A172 (cell line): ENCODE data around the gene TYR. TPM values are rescaled to one million over a fixed set of nuclear protein-coding genes. Genes with fewer than 3 reads are reported as not detected.
"Not testable (repeated sequence)": the region's sequence is repeated elsewhere in the genome, so short reads cannot be mapped to it uniquely, and the experiment has no call there.

ENCODE experiments used
- DNase-seq: peaks from one replicate; pipeline ENCODE4 v3.0.0-alpha.2; 2015; ENCODE audit warnings: low spot score
- total RNA-seq: library from RNA; depleted of rRNA; stranded (reverse); fragments of >200 nt; shearing (Covaris generic); gene quantifications from 2 replicates; pipeline ENCODE4 v1.2.3, GENCODE V29; 2014

The TYR gene
- total RNA-seq, 1 experiment from 2014 or later = not detected

DNA sequence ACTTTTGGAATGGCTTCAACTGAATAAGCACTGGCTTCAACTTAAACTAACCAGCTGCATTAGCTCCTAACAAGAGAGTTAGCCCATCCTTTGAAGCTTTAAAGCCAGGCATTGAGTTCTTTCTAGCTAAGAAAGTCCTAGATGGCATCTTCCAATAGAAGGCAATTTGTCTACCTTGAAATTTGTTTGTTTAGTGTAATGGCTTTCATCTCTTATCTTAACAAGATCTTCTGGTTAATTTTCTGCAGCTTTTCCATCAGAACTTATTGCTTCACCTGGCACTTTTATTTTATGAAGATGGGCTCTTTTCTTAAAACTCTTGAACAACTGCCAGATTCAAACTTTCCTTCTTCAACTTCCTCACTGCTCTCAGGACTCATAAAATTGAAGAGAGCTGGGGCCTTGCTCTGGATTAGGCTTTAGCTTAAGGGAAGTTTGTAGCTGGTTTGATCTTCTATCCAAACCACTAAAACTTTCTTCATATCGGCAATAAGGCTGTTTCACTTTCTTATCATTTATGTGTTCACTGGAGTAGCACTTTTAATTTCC lies 94.9 kb downstream of the TYR start:
- not testable (repeated sequence) for DNase-seq

- DNase-seq = not testable (repeated sequence)
These were observed 95.5 kb downstream of the TYR start for GRCh38 chr11:89273220-89273619.

GRCh38 chr11:89275966-89276365 lies 98.3 kb downstream of the TYR start:
- DNase-seq = no peak

DNA sequence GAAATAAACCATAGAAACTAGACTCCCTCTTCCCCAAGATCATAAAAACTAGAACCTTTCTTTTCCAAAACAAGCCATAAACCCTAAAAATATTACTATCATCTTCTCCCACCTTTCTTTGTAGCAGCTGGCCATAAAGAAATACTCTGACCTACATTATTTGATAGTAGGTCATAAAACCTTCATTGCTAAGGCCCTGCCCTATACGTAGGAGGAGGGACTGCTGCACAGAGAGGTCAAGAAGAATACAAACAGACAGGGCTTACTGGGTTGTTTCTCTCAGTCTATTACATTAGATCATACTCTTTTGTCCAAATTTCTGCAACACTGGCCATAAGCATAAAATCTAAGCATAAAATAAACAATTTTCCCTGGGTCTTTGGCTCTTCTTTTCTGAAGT lies 101.5 kb downstream of the TYR start:
- no peak for DNase-seq

DNA sequence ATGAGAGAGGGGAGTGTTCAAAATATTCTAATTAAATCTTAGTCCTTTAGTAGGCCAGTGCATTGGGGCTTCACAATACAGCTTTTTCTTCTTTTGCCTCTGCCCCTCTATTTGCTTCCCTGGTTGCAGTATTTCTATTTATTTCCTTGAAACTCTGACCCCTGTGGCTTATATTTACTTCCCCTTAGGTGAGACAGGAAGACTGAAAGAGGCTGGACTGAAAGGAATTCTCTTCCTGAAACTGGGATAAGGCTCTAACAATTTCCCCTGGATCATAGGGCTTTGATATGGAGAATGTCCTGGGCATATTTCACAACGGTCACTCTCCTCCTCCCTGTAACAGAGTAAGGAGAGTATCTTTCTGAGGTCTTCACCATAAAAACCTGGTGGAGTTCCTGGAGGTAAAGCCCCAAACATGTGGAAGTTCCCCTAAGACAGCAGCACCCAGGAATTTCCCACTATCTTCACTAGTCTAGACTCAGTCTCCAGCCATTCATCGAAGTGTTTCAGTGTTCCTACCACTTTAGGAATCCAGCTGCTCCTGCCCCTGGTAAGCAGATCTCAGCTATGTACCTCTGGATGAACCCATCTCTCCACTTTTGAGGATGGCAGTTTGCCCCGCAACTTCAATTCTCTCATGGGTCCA lies 103.5 kb downstream of the TYR start:
- DNase-seq = not testable (repeated sequence)

DNA sequence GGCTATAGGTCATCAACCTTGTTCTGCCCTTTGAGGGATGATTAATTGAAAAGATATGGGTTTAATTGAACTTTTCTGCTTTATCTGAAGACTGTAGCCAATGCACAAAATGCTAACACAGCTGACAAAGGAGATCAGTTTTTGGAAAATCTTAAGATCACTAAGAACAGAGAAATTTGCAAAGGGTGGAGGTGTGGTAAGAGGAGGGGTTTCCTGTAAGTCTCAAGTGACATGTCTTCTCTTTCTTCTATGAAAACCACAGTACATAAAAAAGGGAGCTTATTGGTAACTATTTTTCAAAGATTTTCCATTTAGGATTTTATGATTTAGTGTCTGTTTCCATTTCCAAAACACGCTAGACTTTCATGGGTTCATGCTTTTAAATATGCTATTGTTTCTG lies 108.9 kb downstream of the TYR start:
- not testable (repeated sequence) for DNase-seq

DNA sequence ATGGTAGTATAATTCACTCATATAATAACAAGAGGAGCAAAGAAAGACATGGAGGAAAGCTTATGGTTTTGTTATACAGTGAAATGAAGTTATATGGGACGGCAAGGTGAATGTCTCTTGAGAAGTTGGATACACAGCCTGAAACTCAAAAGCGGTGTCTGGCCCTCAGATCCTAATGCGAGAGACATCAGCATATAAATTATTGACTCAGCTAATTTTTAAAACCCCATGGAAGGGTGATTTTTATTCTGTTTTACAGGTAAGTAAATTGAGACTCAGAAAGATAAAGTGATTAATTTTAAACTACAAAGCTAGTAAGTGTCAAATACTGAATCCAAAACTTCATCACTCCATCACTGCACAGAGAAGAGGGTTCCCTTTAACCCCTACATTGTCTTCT lies 110.3 kb downstream of the TYR start:
- DNase-seq = not testable (repeated sequence)

GRCh38 chr11:89293965-89294679 lies 116.4 kb downstream of the TYR start:
- DNase-seq = no peak

DNA sequence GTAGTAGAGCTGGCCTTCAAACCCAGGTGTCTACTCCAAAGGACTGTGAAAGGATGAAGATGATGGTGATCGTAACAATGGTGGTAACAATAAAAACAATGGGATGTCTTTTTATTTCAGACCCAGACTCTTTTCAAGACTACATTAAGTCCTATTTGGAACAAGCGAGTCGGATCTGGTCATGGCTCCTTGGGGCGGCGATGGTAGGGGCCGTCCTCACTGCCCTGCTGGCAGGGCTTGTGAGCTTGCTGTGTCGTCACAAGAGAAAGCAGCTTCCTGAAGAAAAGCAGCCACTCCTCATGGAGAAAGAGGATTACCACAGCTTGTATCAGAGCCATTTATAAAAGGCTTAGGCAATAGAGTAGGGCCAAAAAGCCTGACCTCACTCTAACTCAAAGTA lies 117.3 kb downstream of the TYR start:
- DNase-seq = not testable (repeated sequence)

DNA sequence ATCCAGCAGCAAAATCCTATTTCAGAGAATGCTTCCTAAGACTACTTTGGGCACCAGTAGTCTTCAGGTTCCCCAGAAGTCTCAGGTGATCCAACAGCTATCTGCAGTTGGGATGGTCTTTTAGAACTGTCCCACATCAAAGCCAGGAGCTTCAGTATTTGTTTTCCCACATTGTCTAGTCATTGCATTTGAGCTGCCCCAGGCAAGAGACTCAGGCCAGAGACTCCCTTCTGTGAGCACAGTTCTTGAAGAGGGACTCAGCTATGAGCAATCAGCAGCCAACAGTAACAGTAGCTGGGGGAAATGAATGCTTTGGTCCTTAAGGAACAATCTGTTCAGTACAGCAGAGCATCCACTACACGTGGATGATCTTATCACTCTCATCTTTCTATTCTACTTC lies 125.4 kb downstream of the TYR start:
- DNase-seq = not testable (repeated sequence)

DNA sequence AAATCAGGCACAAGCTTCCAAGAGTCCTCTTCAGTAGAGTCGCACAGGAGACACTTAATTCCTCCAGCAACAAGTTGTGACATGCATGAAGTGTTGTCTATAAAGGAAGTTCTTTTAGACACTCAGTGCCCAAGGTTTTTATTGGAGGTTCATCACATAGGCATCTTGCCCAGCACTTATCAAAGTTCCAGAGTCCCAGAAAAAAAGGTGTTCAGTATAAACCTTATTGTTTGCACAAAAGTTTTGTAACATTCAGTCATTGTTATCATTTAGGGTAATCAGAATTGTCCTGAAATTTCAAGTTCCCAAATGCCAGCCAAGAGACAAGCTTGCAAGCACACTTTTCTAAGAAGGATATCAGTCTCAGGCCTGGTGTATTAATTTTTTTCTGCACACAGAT lies 130.6 kb downstream of the TYR start:
- not testable (repeated sequence) for DNase-seq

- not testable (repeated sequence) for DNase-seq
These were observed 131.8 kb downstream of the TYR start for GRCh38 chr11:89309321-89309985.

- not testable (repeated sequence) for DNase-seq
These were observed 132.9 kb downstream of the TYR start for GRCh38 chr11:89310607-89311006.

DNA sequence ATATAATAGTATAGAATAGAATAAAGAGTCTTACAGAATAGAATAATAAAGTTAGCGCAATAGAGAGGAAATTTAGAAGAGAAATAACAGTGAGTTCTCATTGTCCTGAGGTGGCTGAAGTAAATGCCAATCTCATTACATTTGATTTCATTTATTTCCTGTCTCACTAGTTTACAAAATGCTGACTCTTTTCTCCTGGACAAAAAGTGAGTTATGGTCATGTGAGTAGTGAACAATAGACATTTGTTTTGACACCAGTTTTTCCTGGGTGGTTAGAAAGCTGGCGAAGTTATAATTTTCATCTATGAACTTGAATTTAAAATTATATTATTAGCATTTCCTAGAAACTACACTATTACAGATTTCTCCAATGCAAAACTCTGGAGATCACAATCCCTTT lies 143.7 kb downstream of the TYR start:
- no peak for DNase-seq

DNA sequence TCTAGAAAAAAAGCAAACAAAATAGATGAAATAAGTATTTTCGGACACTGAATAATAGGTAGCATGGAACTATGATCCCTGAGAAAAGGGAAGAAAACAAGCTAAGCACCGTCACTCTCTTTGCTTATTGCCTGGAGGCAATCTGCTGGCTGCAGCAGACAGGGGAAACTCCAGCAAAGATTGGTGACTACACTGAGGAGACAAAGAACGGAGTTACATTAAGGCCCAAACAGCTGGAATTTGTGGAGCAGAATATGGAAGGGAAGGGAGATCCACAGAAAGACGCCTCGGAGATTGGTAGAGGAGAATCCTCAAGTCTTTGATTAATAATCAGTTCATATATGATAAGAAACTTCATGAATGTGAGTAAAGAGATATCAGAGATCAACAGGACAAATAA lies 150.2 kb downstream of the TYR start:
- DNase-seq = no peak

DNA sequence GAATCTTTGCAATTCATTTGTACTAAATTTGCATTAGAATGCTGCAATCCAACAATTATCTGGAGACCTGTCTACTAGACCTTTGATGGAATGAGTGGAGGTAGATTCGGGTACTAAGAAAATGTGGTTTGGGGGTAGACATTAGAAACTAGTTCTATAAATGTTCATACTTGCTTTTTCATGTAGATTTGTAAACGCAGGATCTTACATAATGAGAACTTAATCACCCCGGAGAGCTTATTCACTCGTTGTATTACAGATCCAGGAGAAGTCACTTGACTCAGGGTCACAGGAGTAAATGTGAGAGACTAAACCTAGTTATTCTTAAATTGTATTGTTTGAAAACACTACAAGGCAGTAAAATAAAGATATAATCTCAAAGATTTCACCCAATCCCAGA lies 154.3 kb downstream of the TYR start:
- not testable (repeated sequence) for DNase-seq

GRCh38 chr11:89333704-89334103 lies 156.0 kb downstream of the TYR start:
- not testable (repeated sequence) for DNase-seq

DNA sequence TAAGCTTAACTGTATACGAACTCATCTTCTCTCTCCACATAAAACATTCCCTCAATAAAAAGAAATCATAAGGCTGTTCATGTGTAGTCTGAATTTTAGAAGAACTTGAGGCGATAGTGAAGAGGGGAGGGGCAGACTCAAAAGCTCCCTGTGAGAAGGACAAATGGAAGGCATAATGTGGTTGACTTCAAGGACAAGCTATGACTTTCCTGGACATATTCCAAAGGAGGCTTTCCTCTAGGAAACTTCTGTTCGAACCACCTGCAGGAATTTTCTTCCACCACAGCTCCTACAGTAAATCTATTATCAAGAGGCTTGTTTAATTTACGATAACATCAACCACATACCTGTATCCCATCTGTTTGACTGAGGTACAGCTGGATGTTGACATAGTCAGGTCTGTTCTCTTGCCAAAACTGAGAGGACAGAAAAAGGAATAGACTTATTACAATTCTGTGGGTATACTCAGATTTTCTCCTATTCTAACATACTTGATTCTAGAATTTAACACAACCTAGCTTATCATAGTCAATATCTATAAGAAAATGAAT lies 159.5 kb downstream of the TYR start:
- DNase-seq = peak; percentile 3

- not testable (repeated sequence) for DNase-seq
These were observed 160.4 kb downstream of the TYR start for GRCh38 chr11:89338073-89338472.

- DNase-seq = not testable (repeated sequence)
These were observed 162.8 kb downstream of the TYR start for GRCh38 chr11:89340450-89340849.

DNA sequence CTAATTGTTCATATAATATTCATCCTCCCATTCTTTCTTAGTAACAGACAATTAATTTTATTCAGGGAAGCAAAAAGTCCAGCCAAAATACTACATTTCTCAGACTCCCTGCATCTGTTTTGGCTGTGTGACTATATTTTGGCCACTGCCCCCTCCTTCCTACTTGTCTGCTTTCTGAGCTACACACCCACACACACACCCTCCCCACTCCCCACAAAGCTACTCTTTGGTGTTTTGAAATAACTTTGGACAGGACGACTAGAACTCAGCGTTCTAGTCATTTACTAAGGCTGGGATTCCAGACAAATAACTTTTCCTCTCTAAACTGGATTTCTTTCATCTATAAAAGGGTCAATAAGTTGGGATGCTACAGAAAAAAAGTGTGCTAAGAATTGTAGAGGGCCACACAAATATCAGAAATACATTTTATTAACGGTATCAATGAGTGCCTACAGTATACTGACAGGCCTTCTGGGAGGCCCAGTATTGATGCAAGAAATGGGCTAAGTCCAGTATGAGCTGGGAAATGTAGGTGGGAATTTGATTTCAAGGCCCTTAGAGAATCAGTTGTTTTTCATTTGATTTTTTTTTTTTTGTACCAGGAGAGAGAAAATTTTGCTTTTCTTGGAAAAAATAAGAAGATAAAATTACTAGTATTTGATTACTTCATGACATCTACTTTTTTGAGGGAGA lies 165.4 kb downstream of the TYR start:
- DNase-seq = not testable (repeated sequence)
